Limb (tissue), 2 donors: ENCODE measurements around the gene MOGAT1.
"Not testable (repeated sequence)": the region's sequence is repeated elsewhere in the genome, so short reads cannot be mapped to it uniquely, and the experiment has no call there.

Experiments used
- DNase-seq, 2 donors: peaks; one replicate each; pipeline ENCODE4 v3.0.0-alpha.2; 2016; ENCODE audit errors: extremely low spot score in 2 of 2

MOGAT1 gene

DNA sequence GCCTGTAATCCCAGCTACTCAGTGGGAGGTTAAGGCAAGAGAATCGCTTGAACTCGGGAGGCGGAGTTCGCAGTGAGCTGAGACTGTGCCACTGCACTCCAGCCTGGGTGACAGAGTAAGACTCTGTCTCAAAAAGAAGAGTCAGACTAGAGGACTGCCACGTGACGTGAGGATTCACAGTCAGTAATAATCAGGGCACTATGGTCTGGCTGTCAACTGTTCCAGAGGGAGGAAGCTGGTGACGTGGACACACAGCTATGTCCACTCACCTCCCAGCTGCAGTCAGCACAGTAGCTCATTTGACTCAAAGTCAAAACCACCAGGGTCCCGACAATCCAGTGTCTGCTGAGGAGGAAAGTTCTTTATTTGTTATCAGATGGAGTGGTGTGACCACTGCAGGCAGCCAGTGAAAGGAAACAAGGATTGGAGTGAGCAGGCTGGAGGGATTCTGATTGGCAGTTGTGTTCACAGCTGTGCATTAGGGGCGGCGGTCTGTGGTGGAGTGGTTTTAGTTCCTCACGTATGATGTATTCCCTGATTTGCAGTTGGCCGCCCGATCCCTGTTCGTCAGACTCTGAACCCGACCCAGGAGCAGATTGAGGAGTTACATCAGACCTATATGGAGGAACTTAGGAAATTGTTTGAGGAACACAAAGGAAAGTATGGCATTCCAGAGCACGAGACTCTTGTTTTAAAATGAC, 37.9 kb downstream of the MOGAT1 start:
- DNase-seq = peak; percentile 73 to 84

DNA sequence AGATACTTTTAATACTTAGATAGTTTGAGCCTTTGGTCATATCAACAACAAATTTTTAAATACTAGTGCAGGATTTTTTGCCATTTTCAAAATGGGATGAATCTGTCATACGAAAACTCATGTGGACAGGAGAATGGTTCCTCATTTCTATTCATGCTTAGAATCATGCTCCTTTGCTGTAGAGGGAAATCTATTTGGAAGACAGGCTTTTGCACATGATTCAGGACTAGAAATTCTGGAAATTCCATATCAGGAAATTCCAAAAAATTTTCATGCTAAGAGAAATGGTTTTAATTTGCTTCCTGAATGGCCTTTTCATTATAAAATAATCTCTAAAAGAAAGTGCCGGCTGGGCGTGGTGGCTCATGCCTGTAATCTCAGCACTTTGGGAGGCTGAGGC, 39.3 kb downstream of the MOGAT1 start:
- DNase-seq = no peak

DNA sequence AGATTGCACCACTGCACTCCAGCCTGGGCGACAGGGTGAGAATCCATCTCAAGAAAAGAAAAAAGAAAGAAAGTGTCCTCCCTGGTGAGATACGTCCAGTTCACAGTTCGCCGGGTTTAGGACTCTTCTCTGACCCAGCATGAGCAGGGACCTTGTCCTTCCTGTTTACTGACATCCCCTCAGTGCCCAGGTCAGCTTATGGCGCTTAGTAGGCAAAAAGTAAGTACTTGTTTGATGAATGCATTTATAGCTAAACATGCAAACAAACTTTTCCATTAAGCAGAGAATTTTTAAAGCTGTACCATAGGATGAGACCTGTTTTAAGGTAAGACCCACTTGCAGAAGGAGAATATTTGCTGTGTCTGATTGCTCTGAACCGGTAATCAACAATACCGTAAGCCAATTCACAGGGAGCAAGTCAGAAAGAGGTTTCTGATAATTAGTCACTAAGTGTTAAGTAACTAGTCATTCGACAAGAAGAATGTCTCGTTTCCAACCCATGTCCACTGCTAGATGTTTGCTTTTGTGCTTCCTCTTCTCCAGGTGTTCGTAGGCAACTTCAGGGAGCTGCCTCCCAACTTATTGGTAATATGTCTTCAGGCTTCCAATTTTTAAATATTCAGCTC, 40.0 kb downstream of the MOGAT1 start:
- DNase-seq = no peak

DNA sequence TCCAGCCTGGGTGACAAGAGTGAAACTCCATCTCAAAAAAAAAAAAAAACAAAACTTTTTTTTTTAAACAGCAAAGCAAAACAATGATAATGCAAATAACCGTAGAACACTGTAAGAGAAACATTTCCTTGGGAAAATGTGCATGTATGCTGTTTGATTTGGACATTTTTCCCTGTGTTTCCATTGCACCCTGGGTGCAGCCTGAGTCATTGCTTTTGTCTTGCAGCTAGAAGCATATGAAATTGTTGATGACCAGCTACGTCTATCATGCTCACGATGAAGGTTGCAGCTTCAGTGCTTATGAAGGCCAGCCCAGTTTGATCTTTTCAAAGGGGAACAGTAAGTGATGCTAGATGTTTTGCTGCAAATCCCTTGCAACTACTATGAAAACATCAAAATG, 41.5 kb downstream of the MOGAT1 start:
- DNase-seq = no peak

DNA sequence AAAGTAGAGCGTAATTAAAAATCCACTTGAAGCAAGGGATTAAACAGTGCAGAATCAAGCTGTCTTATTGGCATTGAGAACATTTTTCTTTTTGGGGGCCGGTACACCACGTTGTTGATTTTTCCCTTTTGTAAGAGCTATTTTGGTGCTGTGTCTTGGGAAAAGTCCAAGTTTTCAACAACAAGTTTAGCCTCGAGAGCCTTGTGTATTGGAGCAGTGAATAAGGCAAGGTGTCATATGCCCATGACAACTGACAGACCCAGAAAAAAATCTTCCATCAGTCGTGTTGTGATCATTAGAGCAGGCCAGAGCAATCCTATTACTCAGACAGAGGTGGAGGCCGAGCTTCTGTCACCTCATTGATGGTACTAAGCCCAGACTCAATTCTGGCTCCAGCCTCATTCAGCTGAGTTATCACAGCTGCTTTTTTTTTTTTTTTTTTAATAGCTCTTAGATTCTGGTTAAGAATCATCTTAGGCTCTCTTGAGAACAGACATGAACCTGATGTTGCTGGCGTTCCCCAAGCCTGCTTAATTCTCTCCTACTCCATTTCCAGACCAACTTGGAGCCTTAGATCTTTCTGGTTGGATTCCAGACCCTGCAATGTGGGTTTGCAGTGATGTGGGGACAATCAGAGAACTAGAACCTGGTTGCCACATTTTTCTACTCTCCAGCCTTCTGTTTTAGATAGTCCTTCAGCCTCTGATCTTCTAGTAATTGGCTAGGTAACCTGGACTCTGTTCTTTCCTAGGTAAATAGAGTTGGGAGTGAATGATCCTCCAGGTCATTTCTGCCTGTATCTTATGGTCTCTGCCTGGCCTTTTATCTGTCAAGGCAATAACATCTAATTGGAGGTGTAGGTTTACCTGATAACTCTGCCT, 43.1 kb downstream of the MOGAT1 start:
- no peak for DNase-seq

DNA sequence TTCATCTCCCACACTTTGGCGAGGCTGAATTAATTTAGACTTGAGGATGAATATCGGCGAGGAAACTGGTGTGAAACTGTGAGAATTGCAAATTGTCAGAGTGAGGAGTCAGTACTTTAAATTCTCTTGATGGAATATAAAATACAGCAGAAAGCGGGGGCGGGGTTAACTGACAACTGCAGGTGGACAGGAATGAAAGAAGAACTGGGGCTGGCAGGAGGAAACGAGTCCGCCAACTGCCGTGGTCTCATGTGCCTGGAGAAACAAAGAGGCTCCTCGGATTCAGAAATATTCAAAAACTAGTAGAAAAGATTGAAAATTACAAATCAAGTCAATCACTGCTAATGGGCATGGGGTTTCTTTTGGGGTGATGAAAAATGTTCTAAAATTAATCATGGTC, 44.3 kb downstream of the MOGAT1 start:
- no peak for DNase-seq

DNA sequence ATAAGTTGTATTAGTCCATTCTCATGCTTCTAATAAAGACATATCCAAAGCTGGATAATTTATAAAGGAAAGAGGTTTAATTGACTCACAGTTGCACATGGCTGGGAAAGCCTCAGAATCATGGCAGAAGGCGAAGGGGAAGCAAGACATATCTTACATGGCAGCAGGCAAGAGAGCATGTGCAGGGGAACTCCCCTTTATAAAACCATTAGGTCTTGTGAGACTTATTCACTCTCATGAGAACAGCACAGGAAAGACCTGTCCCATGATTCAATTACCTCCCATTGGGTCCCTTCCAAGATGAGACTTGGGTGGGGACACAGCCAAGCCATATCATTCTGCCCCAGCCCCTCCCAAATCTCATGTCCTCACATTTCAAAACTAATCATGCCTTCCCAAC, 48.3 kb downstream of the MOGAT1 start:
- not testable (repeated sequence) for DNase-seq

DNA sequence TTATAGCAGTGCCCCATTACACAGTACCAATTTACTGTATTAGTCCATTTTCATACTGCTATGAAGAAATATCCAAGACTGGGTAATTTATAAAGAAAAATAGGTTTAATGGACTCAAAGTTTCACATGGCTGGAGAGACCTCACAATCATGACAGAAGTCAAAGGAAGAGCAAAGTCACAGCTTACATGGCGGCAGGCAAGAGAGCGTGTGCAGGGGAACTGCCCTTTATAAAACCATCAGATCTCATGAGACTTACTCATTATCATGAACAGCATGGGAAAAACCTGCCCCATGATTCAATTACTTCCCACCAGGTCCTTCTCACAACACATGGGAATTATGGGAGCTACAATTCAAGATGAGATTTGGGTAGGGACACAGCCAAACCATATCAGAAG, 50.1 kb downstream of the MOGAT1 start:
- DNase-seq = not testable (repeated sequence)

DNA sequence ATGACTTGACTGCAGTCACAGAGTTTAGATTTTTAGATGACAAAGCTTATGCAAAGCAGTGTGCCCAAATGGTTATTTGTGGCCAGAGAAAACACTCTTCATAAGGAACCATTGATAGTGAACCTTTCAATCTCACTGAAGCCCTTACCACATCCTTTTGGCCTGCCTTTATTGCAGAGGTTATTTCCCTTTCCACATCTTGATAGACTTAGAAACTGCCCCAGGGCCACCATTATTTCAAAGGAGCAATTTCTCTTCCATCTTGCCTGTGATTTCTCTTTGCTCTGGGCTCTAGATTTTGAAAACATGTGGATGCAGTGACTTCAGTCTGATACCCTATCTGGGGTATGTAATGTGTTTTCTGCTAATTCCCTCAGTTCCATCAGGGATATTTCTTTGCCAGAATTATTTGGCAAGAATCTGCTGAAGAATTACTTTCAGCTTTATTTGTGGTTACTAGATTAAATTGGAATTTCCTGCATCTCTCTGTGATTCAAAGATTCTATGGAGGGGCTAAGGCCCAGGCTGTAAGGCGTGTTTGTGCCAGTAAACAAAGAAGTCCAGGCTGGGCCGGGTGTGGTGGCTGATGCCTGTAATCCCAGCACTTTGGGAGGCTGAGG, 51.0 kb downstream of the MOGAT1 start:
- no peak for DNase-seq

DNA sequence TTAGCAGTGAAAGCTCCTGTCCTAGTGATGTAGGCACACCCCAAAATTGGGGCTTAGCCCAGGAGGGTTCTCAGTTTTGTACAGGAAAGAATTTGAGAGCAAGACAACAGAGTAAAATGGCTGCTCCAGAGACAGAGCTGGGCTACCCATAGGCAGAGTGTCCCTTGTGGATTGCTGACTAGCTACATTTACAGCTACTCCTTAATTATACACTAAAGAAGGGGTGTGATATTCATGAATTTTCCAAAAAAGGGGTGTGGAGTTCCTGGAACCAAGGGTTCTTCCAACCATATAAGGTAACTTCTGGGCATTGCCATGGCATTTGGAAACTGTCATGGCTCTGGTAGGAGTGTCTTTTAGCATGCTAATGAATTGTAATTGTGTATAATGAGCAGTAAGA, 52.8 kb downstream of the MOGAT1 start:
- DNase-seq = no peak

DNA sequence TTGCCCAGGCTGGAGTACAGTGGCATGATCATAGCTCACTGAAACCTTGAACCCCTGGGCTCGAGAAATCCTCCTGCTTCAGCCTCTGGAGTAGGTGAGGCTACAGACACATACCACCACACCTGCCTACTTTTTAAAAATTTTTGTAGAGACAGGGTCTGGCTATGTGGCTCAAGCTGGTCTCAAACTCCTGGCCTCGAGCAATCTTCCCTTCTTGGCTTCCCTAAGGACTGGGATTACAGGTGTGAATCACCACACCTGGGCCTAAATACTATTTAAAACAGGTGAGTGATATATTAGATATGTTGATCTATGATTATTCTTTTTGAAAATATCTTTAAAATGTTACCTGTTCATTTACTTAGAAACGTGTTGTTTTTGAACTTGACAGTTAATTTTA, 57.2 kb downstream of the MOGAT1 start:
- no peak for DNase-seq

DNA sequence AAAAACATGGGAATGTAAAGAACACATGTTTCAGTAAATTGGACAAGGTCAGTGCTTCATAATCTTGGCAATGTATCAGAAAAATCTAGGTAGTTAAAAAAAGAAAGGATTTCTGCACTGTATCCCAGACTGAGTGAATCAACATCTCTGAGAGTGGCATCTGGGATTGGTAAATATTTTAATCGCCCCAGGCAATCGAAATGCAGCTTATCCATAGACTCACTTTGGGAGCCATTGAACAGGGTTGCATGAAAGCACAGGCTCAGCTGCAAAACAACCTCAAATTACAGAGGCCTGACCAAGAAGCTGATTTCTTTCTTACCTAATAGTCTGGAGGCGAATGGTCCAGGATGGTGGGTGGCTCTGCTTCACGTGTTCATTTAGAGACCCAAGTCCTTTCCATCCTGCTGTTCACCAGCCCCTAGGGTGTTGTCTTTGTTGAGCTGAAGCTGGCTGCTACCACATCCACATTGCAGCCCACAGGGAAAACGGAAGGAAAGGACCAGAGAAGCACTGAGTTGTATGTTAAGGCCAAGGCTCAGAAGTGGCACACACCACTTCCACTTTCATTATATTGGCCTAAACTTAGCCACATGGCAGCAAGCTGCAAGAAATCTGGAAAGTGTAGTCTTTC, 59.0 kb downstream of the MOGAT1 start:
- no peak for DNase-seq

DNA sequence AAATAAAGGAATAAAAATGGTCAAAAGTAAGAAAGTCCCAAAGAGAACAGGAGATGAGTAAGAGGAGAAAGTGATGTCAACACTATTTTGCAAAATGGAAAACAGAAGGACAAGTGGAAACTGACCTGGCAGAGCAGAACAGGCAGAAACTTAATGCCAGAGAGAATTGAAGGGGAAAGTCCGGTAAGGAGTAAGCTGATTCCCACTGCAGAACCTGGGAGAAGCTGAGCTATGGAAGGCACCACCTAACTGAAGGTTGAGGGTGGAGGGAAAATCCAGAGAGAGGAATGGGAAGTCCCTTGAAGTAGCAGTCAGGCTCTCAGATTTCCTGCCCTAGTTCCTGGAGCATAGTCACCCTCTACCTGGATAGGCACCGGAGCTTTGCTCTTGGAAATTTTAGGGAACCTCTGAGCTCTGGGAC, 59.8 kb downstream of the MOGAT1 start:
- no peak for DNase-seq

DNA sequence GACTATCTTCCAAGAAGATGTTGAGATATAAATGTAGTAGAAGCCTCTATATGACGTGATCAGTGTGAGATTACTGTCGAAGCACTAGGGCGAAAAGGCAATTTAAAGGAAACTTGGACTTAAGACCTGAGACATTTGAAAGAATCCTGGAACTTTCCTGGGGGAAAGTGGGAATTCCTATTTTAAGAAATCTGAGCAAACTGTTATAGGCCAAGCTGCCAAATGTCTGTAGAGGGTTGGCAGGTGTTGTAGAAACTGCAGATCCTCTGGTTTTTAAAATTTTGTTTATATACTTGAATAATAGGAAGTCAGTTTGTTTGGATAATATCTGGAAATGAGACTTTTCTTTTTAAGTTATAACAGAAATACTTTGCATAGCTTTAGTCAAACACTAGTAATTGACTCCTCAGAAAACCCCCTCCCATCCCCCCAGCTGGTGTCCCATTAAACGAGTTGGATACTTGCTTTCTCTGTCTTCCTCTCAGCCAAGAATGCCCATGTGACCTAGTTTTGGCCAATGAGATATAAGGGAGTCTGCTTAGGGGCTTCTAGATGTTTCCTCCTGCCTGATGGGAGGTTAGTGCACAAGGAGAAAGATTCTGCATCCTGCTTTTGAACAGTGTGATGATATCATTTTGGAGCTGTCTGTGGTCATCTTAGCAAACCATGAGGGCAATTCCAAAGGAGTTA, 61.2 kb downstream of the MOGAT1 start:
- peak in 1 of 2 donors; percentile 71 for DNase-seq

DNA sequence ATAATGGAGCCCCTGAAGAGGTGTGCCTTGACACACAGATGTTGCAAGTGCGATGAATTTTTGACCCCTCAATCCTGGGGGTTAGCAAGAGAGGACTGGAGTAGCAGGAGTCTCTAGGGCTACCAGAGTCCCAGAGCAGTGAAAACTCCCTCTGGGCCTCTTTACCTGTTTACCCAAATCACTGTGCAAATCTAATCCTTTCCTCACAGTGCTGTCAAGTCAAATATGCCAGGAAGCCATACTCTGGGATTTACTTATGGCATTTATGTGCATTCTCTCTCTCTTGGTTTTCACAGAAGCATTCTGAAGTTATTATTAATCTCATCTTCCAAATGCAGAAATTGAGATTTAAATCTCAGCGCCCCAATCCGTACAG, 62.0 kb downstream of the MOGAT1 start:
- DNase-seq = no peak

DNA sequence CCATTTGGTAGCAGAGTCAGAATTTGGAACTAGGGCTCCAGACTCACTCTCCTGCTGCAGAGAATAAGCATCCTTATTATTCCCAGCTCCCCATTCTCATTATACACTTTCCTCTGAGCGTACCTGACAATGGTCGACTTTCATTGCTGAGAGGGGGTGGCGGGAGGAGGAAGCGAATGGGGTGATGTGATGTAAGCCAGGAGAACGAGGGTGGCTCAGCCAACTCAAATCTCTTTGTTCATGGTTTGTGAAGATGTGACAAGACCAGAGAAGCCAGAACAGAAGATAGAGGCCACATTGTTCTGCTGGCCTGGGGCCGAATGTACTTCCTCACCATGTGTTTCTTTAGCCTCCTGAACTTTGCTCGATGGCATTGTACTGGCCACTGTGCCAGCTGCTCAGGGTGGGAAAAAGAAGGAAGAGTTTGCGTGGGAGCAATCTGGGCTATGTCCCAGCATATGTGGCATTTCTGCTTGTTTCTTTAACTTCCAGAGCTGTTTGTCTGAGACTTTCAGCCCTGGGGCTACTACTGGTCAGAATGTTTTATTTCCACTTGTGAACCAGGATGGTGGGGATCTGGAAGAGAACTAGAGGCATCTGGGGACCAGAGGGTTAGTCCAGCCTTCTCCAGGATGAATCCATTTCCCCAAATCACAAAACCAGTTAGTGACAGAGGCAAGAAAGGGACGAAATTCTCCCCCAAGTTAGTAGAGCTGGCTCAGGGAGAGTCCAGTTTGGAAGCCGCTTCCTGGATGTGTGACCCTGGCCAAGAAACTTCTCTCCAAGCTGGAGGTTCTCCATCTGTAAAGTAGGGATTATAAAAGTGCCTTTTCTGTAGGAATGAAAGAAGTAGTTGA, 62.6 kb downstream of the MOGAT1 start:
- no peak for DNase-seq

DNA sequence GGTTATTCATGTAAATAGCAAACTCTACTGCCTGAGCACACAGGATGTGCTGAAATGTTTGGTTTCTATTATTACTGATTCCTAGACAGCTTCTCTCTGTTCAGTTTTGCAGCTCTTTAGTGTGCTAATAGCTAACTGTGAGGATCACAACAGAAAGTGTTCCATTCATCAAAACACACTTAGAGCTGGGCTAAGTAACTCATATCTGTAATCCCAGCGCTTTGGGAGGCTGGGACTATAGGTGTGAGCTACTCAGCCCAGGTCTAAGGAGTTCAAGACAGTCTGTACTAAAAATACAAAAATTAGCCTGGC, 63.2 kb downstream of the MOGAT1 start:
- DNase-seq = no peak

DNA sequence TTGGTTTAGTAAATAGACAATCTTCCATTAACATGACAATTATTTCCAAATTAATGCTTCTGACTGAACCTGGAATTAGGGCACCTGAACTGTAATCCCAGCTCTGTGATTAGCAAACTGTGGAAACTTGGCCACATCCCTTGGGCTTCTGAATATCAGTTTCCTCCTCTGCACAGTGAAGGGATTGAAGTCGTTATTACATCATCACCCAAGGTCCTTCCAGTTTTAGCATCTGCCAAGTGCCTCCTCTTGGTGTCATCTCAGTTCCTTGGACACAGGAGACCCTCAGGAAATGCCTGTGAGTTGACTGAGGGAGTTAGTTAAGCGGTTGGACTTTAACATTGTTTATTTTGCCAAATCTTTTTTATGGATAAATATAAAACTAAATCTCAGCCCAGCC, 64.8 kb downstream of the MOGAT1 start:
- DNase-seq = no peak

DNA sequence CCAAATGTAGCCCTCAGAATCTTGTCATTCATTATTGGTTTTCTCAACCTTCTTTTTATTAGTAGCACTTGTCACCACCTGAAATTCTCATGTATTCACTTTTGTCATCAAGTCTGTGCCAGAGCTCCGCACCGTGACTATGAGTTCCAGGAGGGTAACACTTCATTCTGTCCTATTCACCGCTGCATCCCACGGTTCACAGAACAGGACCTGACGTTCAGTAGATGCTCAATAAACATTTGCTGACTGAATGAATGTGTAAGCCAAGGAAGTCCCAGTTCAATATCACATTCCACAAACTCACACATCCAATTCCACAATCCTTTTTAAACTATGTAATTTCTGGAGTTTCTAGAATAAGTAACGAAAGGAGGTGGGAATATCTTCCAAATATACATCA, 65.5 kb downstream of the MOGAT1 start:
- DNase-seq = no peak

DNA sequence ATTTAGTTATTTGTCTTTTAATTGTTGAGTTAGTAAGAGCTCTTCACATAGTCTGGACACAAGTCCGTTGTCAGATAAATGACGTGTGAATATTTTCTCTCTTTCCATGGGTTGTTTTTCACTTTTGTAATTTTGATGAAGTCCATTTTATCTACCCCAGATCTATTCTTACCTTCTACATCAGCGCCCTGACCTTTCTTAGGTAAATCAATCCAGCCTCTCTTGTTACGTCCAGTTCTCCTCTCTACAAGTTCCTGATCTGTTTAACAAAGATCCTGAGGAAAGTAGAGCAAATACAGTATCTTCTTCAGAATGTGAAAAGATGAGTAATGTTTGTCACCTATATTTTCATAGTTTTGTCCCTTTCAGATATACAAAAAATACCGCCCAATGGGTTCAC, 66.9 kb downstream of the MOGAT1 start:
- no peak for DNase-seq
